Measurements from ENCODE around the gene CAMK4. TPM values are rescaled to one million over a fixed set of nuclear protein-coding genes. Genes with fewer than 3 reads are reported as not detected.

The CAMK4 gene
- total and polyA plus RNA-seq, 2 of the 8 experiments (the other 6 are each of a cell fraction or from before 2014, with no cell fraction given): 1.8 to 8.3 TPM

- H3K27me3 ChIP-seq (replicated peaks in 1 of 4; ENCODE audit: control insufficient read depth in 3 of 4, extremely low read depth in 1 of 4, insufficient read depth in 3 of 4, low read length in 3 of 4): no peaks in the 10 kb centered on the region
- no peak overlapping the region for H3K14ac ChIP-seq (ENCODE audit: insufficient read length)
- H2AFZ ChIP-seq (ENCODE audit: low read length): no peak overlapping the region
- no peak overlapping the region for H4K91ac ChIP-seq (replicated peaks; ENCODE audit: insufficient read length, low read length)
- no peak overlapping the region for H2BK12ac ChIP-seq (ENCODE audit: low read depth, low read length)
- H3K4me1 ChIP-seq (replicated peaks in 1 of 4; ENCODE audit: control insufficient read depth in 3 of 4, insufficient read depth in 4 of 4, low read length in 3 of 4): no peaks in the 10 kb centered on the region
- no peaks in the 10 kb centered on the region for H3K79me2 ChIP-seq (ENCODE audit: control insufficient read depth in 1 of 2, insufficient read depth in 2 of 2, low read length in 2 of 2)
- H3K18ac ChIP-seq (ENCODE audit: extremely low read depth, low read length): no peak overlapping the region
- no peak for TF ChIP-seq USF2 (IDR thresholded peaks at IDR 0.05; ENCODE audit: low read length)
- no peak for TF ChIP-seq MAFK (IDR thresholded peaks at IDR 0.05; ENCODE audit: low read depth, low read length)
- TF ChIP-seq NRF1 (IDR thresholded peaks at IDR 0.05; ENCODE audit: low read depth, low read length): no peak
- TF ChIP-seq PHF8 (conservative IDR thresholded peaks at IDR 0.05; ENCODE audit: low read depth, low read length): no peak
- TF ChIP-seq TBP (IDR thresholded peaks at IDR 0.05; ENCODE audit: low read depth, low read length): no peak
- no peak for TF ChIP-seq ZNF274 (IDR thresholded peaks at IDR 0.05; ENCODE audit: borderline replicate concordance, extremely low read depth, low read length)
- TF ChIP-seq EGR1 (IDR thresholded peaks at IDR 0.05; ENCODE audit: borderline replicate concordance, low read depth, low read length): no peak
- TF ChIP-seq FOSL1 (IDR thresholded peaks at IDR 0.05; ENCODE audit: insufficient read depth, low read depth, low read length): no peak
- no peak for TF ChIP-seq CHD1 (IDR thresholded peaks at IDR 0.05; ENCODE audit: low read depth, low read length)
- no peak for TF ChIP-seq JUN (IDR thresholded peaks at IDR 0.05; ENCODE audit: low read depth, low read length)
- no peak for TF ChIP-seq SP4 (IDR thresholded peaks at IDR 0.05; ENCODE audit: low read length)
- no peak for TF ChIP-seq YY1 (IDR thresholded peaks at IDR 0.05; ENCODE audit: low read depth, low read length)
- H2AK5ac ChIP-seq (ENCODE audit: low read depth, low read length): no peak overlapping the region
- H2BK20ac ChIP-seq (ENCODE audit: low read length): no peak overlapping the region
- no peak overlapping the region for H3K4me3 ChIP-seq (ENCODE audit: extremely low read depth in 1 of 4, insufficient read depth in 2 of 4, low read depth in 3 of 4, low read length in 4 of 4)
- H4K20me1 ChIP-seq (replicated peaks in 1 of 2; ENCODE audit: control insufficient read depth in 1 of 2, insufficient read depth in 2 of 2, low read length in 2 of 2): no peaks in the 10 kb centered on the region
- no peak overlapping the region for H3K4me2 ChIP-seq (ENCODE audit: insufficient read depth in 1 of 2, low read depth in 2 of 2, low read length in 2 of 2)
- no peaks in the 10 kb centered on the region for H3K36me3 ChIP-seq (ENCODE audit: control insufficient read depth in 2 of 4, insufficient read depth in 4 of 4, low read length in 3 of 4)
- DNase-seq (ENCODE audit: low read depth in 1 of 2, low spot score in 2 of 2) (no peak), FAIRE-seq (no peak)
- H3K9ac ChIP-seq (replicated peaks in 1 of 4; ENCODE audit: extremely low read depth in 1 of 4, low read depth in 3 of 4, low read length in 3 of 4): no peak overlapping the region
- no peak overlapping the region for H4K8ac ChIP-seq (ENCODE audit: extremely low read depth, insufficient read depth, low read length)
- ChIA-PET CTCF (ENCODE audit: partially characterized antibody) (interaction anchor here (0.6 to 1.2 kb wide), 2 partner anchors 15 to 253 kb away, joined by 3 to 5 read pairs; no protein-coding TSS in a partner anchor), POLR2A (ENCODE audit: partially characterized antibody) (no interaction called here)
- no peak overlapping the region for H4K5ac ChIP-seq (ENCODE audit: insufficient read length, low read depth, low read length)
- H3K23ac ChIP-seq (ENCODE audit: insufficient read length): no peak overlapping the region
- no peak overlapping the region for H3K4ac ChIP-seq (replicated peaks; ENCODE audit: insufficient read length, low read depth, low read length)
- H3K27ac ChIP-seq (ENCODE audit: low read depth, low read length): no peak overlapping the region
- no peaks in the 10 kb centered on the region for H3K79me1 ChIP-seq (ENCODE audit: low read depth, low read length)
- H3K23me2 ChIP-seq (ENCODE audit: low read depth, low read length): no peaks in the 10 kb centered on the region
- H3K56ac ChIP-seq (replicated peaks; ENCODE audit: insufficient read length, low read depth, low read length): no peak overlapping the region
- 81% methylated on average over 2 of the region's 2 CpGs; no CpG with 5 or more reads in 1 of the 2 experiments for WGBS, 2 experiments (ENCODE audit: extremely low coverage in 1 of 2, insufficient coverage in 1 of 2, insufficient read length in 1 of 2, insufficient replicate concordance in 2 of 2, low coverage in 1 of 2, low lambda C conversion rate in 2 of 2, missing lambda C conversion rate in 1 of 2)
- H3K9me3 ChIP-seq (ENCODE audit: insufficient read depth in 2 of 2, low read depth in 1 of 2, low read length in 1 of 2): peaks cover 8 to 9% of the 10 kb centered on the region in 2 experiments; a peak in 3 of 4 replicates
- no peak overlapping the region for H2BK120ac ChIP-seq (replicated peaks; ENCODE audit: low read depth, low read length)
- no peak overlapping the region for H2BK5ac ChIP-seq (ENCODE audit: low read depth, low read length)
- no peak overlapping the region for H2BK15ac ChIP-seq (ENCODE audit: low read length)
These were observed 188.4 kb downstream of the CAMK4 start for GRCh38 chr5:111412593-111412992.

Measured in H1 (cell line).